HepG2 (cell line): ENCODE measurements around the gene HEPACAM2. TPM values are rescaled to one million over a fixed set of nuclear protein-coding genes. Genes with fewer than 3 reads are reported as not detected.

Experiments
- ARID2 ChIP-seq: sonication (generic); formaldehyde crosslinking; IDR thresholded peaks from 2 replicates; pipeline ENCODE4 v1.8.1; 2022; ENCODE audit warnings: mild to moderate bottlenecking, missing genetic modification reagents, borderline replicate concordance
- CBX1 ChIP-seq: IDR thresholded peaks from one replicate; pipeline ENCODE4 v1.6.1; 2016; ENCODE audit warnings: antibody characterized with exemption, low read depth
- CHD2 ChIP-seq: IDR thresholded peaks from 2 replicates; pipeline ENCODE4 v1.6.1; 2011; ENCODE audit warnings: low read depth, low read length, improper control_type of control experiment
- ETS1 ChIP-seq: sonication (generic); formaldehyde crosslinking; IDR thresholded peaks from 2 replicates; pipeline ENCODE4 v1.4.0; 2020; ENCODE audit warnings: missing genetic modification reagents
- FOXO4 ChIP-seq: sonication (generic); formaldehyde crosslinking; conservative IDR thresholded peaks from 2 replicates; pipeline ENCODE4 v1.8.1; 2023; ENCODE audit warnings: missing genetic modification reagents
- HBP1 ChIP-seq: IDR thresholded peaks from 2 replicates; pipeline ENCODE4 v1.6.1; 2016; ENCODE audit warnings: low read depth, control low read depth
- HES4 ChIP-seq: sonication (generic); formaldehyde crosslinking; IDR thresholded peaks from 2 replicates; pipeline ENCODE4 v1.9.0; 2021; ENCODE audit warnings: mild to moderate bottlenecking, missing genetic modification reagents, borderline replicate concordance
- HNF4A ChIP-seq: sonication (generic); formaldehyde crosslinking; IDR thresholded peaks from 2 replicates; pipeline ENCODE4 v1.4.0; 2020; ENCODE audit warnings: missing genetic modification reagents
- MLX ChIP-seq: IDR thresholded peaks from 2 replicates; pipeline ENCODE4 v1.6.1; 2016
- MTA3 ChIP-seq: sonication (generic); formaldehyde crosslinking; IDR thresholded peaks from 2 replicates; pipeline ENCODE4 v1.4.0; 2020; ENCODE audit warnings: missing genetic modification reagents
- PTBP1 ChIP-seq: fragments of 200-400 bp; formaldehyde crosslinking; IDR thresholded peaks from 2 replicates; pipeline ENCODE4 v1.6.1; 2018; ENCODE audit warnings: low read length, low read depth; ENCODE audit not compliant: poor library complexity, severe bottlenecking
- SIN3B ChIP-seq: fragments of 150-350 bp; IDR thresholded peaks from 2 replicates; pipeline ENCODE4 v1.6.1; 2014; ENCODE audit warnings: low read length
- TAF1 ChIP-seq: sonication (generic); formaldehyde crosslinking; IDR thresholded peaks from 2 replicates; pipeline ENCODE4 v1.4.0; 2020; ENCODE audit warnings: missing genetic modification reagents
- ZBTB7A ChIP-seq: sonication (generic); formaldehyde crosslinking; IDR thresholded peaks from 2 replicates; pipeline ENCODE4 v1.8.0; 2022; ENCODE audit warnings: mild to moderate bottlenecking, missing genetic modification reagents
- ZFAT ChIP-seq: sonication (generic); formaldehyde crosslinking; conservative IDR thresholded peaks from 2 replicates; pipeline ENCODE4 v1.8.1; 2023; ENCODE audit warnings: missing genetic modification reagents, inconsistent platforms
- ZFP1 ChIP-seq: IDR thresholded peaks from 2 replicates; pipeline ENCODE4 v1.6.1; 2016
- ZFP90 ChIP-seq: sonication (generic); formaldehyde crosslinking; IDR thresholded peaks from 2 replicates; pipeline ENCODE4 v1.8.0; 2022; ENCODE audit warnings: missing genetic modification reagents, mild to moderate bottlenecking, inconsistent platforms, borderline replicate concordance
- ZNF24 ChIP-seq: fragments of 450-650 bp; IDR thresholded peaks from 2 replicates; pipeline ENCODE4 v1.6.1; 2017; ENCODE audit warnings: antibody characterized with exemption, mild to moderate bottlenecking
- ZNF460 ChIP-seq: sonication (generic); formaldehyde crosslinking; IDR thresholded peaks from 2 replicates; pipeline ENCODE4 v1.5.1; 2020; ENCODE audit warnings: missing genetic modification reagents, mild to moderate bottlenecking, borderline replicate concordance
- ZNF574 ChIP-seq: sonication (generic); formaldehyde crosslinking; IDR thresholded peaks from 2 replicates; pipeline ENCODE4 v1.4.0; 2020; ENCODE audit warnings: missing genetic modification reagents
- ZNF724P ChIP-seq: sonication (generic); formaldehyde crosslinking; IDR thresholded peaks from 2 replicates; pipeline ENCODE4 v1.8.0; 2022; ENCODE audit warnings: missing genetic modification reagents, borderline replicate concordance
- polyA plus RNA-seq, 8 experiments: library from polyadenylated mRNA; depleted of rRNA in 3 of 8; stranded (reverse) in 7 of 8; unstranded in 1 of 8; fragments of >200 nt; fragmentation: Illumina TruSeq in 4 of 8; extraction: Trizol in 4 of 8; gene quantifications; 2 replicates each; pipeline versions ENCODE4 v1.2.1 to v1.2.3, GENCODE V29; 2011 to 2016; ENCODE audit warnings: low read depth in 4 of 8, missing spikeins in 1 of 8, mixed read lengths in 1 of 8; ENCODE audit not compliant: insufficient read depth in 1 of 8
- total RNA-seq, 5 experiments: library from RNA; depleted of rRNA; stranded (reverse); fragments of >200 nt; fragmentation: Illumina TruSeq; extraction: Trizol; gene quantifications; 2 replicates each; pipeline ENCODE4 v1.2.3, GENCODE V29; 2016; ENCODE audit warnings: low read depth in 1 of 5

HEPACAM2 gene
- total and polyA plus RNA-seq, 2 of the 13 experiments (the other 11 are each of a cell fraction or from before 2014, with no cell fraction given) = not detected

- TF ChIP-seq ZNF460 (CRISPR knock-in tag) (no peak), ZFP90 (peak; percentile 51; the same call in 1 of the 2 replicates), ZNF724P (CRISPR knock-in tag) (no peak), MTA3 (CRISPR knock-in tag) (no peak), SIN3B (peak; percentile 98), ETS1 (no peak), HES4 (no peak; the same call in 1 of the 2 replicates), HNF4A (CRISPR knock-in tag) (no peak), MLX (CRISPR knock-in tag) (no peak), CBX1 (no peak), CHD2 (no peak), ZBTB7A (no peak), ZFAT (CRISPR knock-in tag) (no peak), ZNF574 (peak; percentile 90), HBP1 (CRISPR knock-in tag) (no peak), ZFP1 (no peak), FOXO4 (CRISPR knock-in tag) (no peak), PTBP1 (no peak), ARID2 (CRISPR knock-in tag) (no peak), TAF1 (CRISPR knock-in tag) (peak; percentile 60; the same call in 1 of the 2 replicates), ZNF24 (no peak)
These were observed 5.8 kb upstream of the HEPACAM2 start, which contains the start of gene VPS50 (continued) for GRCh38 chr7:93231799-93232672.
